WI38 (cell line): ENCODE measurements around the gene PDCD1LG2.
"Not testable (repeated sequence)": the region's sequence is repeated elsewhere in the genome, so short reads cannot be mapped to it uniquely, and the experiment has no call there.

Experiments
- H3K4me3 ChIP-seq: 2 replicates; pipeline ENCODE4 v1.5.1; 2011; ENCODE audit warnings: low read depth, mild to moderate bottlenecking, control low read depth, low read length
- TF ChIP-seq, protein P1 (sequence below): IDR thresholded peaks from 2 replicates; pipeline ENCODE4 v1.5.1; 2012; ENCODE audit warnings: low read depth, mild to moderate bottlenecking, control low read depth, low read length

Gene PDCD1LG2

DNA sequence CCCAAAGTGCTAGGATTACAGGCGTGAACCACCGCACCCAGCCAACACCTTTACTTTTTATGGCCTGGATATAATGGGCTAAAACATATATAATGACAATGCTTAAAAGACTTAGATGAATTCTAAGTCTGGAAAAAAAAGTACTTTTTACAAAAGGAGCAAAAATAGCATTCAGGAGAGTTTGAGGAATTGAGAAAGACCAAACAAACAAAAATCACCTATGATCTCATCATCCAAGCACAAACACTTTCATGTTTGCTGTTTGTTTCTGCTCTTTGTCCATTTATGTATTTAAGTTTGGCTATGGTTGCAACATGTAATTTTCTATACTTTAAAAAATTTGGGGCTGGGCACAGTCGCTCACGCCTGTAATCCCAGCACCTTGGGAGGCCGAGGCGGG is 63.8 kb downstream of the PDCD1LG2 start:
- TF ChIP-seq, protein P1, sequence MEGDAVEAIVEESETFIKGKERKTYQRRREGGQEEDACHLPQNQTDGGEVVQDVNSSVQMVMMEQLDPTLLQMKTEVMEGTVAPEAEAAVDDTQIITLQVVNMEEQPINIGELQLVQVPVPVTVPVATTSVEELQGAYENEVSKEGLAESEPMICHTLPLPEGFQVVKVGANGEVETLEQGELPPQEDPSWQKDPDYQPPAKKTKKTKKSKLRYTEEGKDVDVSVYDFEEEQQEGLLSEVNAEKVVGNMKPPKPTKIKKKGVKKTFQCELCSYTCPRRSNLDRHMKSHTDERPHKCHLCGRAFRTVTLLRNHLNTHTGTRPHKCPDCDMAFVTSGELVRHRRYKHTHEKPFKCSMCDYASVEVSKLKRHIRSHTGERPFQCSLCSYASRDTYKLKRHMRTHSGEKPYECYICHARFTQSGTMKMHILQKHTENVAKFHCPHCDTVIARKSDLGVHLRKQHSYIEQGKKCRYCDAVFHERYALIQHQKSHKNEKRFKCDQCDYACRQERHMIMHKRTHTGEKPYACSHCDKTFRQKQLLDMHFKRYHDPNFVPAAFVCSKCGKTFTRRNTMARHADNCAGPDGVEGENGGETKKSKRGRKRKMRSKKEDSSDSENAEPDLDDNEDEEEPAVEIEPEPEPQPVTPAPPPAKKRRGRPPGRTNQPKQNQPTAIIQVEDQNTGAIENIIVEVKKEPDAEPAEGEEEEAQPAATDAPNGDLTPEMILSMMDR: no peak
- H3K4me3 ChIP-seq: no peak overlapping the region

DNA sequence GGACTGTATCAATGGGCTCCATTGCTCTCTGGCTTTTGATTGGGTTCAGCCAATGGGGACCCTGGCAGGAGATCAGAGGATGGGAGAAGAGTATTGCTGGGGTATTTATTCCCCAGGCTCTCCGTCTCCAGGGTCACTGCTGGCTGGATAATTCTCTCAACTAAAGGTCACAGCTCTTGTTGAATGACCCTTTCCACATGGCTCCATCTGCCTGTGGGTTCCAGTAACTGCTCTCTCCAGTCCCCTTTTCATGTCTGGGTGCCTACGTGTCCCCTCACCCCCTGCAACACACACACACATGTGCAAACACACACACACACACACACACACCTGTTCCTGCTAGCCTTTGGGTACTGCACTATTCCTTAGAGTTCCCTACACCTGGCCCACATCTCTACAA is 64.7 kb downstream of the PDCD1LG2 start:
- no peak overlapping the region for H3K4me3 ChIP-seq
- TF ChIP-seq, protein P1: no peak

DNA sequence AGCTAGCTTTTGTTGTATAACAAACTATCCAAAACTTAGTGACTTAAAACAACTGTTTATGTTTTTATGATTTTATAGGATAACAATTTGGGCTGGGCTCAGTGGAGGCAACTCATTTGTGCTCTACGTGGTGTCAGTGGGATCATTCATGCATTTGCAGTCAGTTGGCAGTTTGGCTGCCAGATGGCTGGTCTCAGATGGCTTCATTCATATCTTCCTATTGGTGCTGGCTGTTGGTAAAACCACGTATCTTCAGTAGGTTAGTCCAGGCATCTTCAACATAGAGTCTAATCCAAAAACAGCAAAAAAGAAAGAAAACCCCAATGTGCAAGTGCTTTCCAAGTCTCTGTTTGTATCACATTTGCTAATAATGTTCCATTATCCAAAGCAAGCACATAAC is 66.9 kb downstream of the PDCD1LG2 start:
- TF ChIP-seq, protein P1: no peak
- H3K4me3 ChIP-seq: no peak overlapping the region

DNA sequence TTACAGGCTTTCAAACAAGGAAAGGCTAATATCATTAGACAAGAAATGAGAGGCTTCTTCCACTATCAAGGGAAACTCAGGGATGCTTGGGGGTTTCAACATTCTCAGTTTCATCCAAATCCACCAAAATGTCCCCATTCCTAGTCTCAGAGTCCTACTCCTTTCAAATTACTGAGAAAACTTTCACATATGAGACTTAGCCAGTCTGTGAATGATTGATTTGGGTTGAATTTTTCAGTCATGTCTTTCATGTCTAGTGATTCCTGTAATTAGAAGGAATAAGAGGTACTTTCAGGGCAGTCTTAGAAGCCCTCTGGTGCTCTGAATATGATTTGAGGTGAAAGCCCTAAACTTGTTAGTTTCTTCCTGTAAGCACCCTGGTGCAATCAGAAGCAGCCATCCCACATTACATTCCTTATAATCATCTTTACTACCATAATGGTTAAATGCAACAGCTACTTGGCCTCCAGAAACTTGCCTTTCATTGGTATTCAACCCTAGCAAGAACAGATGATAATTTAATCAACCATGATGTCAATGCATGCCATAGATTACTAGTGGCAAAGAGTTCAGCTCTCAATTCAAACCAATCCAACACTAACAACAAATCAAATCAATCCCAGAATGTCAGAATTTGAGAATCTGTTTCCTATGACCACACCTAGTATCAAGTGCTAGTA is 67.8 kb downstream of the PDCD1LG2 start:
- no peak overlapping the region for H3K4me3 ChIP-seq

DNA sequence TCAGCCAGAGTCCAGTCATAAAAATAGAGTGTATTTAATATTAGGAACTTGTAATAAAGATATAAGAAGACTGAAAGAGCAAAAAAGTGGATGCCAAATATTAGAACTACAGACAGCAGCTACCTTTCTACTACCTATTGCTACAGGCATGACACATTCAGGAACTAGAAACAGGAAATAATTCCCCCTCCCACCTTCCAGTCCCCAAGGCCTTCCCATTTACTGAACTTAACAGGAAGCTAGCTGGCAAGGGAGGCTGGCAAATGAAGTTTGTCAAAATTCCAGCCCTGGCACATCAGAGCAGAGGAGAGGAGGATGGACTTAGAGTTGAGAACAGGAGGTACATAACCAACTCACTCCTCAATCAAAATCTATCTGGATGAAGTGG is 68.4 kb downstream of the PDCD1LG2 start:
- no peak overlapping the region for H3K4me3 ChIP-seq
- TF ChIP-seq, protein P1: no peak

More for the DNA sequence above, 67.8 kb downstream of the PDCD1LG2 start:
- TF ChIP-seq, protein P1: no peak

DNA sequence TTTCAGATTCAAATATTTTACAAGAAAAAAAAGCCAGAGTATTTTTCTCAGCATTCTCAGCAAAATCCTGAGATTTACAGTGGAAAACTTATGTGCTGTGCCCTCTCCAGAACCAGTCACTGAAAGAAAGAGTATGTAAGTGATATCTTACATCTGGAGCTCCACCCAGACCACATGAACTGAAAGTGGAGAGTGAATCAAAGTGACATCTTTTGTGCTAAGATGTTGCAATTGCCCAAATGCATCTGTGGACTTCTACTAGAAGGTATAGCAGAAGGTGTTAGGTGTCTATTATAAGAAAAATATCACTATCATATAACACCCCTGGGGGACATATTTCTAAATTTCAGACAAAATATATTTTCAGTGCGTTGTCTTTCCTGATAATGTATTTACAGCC is 69.5 kb downstream of the PDCD1LG2 start:
- no peak overlapping the region for H3K4me3 ChIP-seq
- TF ChIP-seq, protein P1: no peak

DNA sequence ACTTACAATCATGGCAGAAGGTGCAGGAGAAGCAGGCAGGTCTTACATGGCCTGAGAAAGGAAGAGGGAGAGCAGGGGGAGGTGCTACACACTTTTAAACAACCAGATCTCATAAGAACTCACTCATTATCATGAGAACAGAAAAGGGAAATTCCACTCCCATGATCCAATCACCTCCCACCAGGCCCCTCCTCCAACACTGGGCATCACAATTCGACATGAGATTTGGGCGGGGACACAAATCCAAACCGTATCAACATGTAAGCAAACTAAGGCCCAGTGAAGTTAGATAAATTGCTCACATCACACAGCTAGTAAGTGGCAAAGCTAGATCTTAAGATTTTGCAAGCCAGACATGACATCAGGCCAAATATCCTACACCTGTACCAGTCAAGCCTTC is 70.3 kb downstream of the PDCD1LG2 start:
- TF ChIP-seq, protein P1: no peak
- H3K4me3 ChIP-seq: no peak overlapping the region

DNA sequence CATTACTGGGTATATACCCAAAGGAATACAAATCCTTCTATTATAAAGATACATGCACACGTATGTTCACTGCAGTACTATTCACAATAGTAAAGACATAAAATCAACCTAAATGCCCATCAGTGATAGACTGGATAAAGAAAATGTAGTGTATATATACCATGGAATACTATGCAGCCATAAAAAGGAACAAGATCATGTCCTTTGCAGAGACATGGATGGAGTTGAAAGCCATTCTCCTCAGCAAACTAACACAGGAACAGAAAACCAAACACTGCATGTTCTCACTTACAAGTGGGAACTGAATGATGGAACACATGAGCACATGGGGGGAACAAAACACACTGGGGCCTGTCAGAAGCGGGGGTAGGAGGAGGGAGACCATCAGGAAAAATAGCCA is 71.4 kb downstream of the PDCD1LG2 start:
- H3K4me3 ChIP-seq: not testable (repeated sequence)
